KMS-11 (cell line): ENCODE data around the gene ZSCAN2.

Source experiments
- H2AFZ ChIP-seq: fragments of 200-600 bp; sonication (generic); 2 replicates; pipeline ENCODE4 v1.6.1; 2016; ENCODE audit warnings: antibody characterized with exemption, mixed run types, low read depth
- H3K27ac ChIP-seq: fragments of 200-600 bp; sonication (generic); 2 replicates; pipeline ENCODE4 v1.6.1; 2016; ENCODE audit warnings: mild to moderate bottlenecking, mixed run types
- H3K27me3 ChIP-seq: fragments of 200-600 bp; sonication (generic); 2 replicates; pipeline ENCODE4 v1.6.1; 2017; ENCODE audit warnings: mild to moderate bottlenecking, low read depth, mixed run types, moderate library complexity; ENCODE audit not compliant: insufficient read depth
- H3K36me3 ChIP-seq: fragments of 200-600 bp; sonication (generic); 2 replicates; pipeline ENCODE4 v1.6.1; 2017; ENCODE audit warnings: mild to moderate bottlenecking, mixed run types; ENCODE audit not compliant: insufficient read depth
- H3K4me1 ChIP-seq: fragments of 200-600 bp; sonication (generic); 2 replicates; pipeline ENCODE4 v1.6.1; 2016; ENCODE audit warnings: mild to moderate bottlenecking, low read depth, mixed run types; ENCODE audit not compliant: poor library complexity, severe bottlenecking
- H3K4me2 ChIP-seq: fragments of 200-600 bp; sonication (generic); 2 replicates; pipeline ENCODE4 v1.7.0; 2016; ENCODE audit warnings: mild to moderate bottlenecking, mixed run types
- H3K4me3 ChIP-seq: fragments of 200-600 bp; sonication (generic); IDR thresholded peaks from 2 replicates; pipeline ENCODE4 v1.6.1; 2017; ENCODE audit warnings: low read depth, low read length, mixed read lengths; ENCODE audit not compliant: insufficient read depth
- H3K79me2 ChIP-seq: fragments of 200-600 bp; sonication (generic); 2 replicates; pipeline ENCODE4 v1.6.1; 2016; ENCODE audit warnings: low read depth, mixed run types; ENCODE audit not compliant: insufficient read depth
- H3K9ac ChIP-seq: fragments of 200-600 bp; sonication (generic); 2 replicates; pipeline ENCODE4 v1.6.1; 2016; ENCODE audit warnings: mild to moderate bottlenecking, mixed run types
- H4K20me1 ChIP-seq: fragments of 200-600 bp; sonication (generic); 2 replicates; pipeline ENCODE4 v1.6.1; 2016; ENCODE audit warnings: mild to moderate bottlenecking, mixed run types; ENCODE audit not compliant: insufficient read depth
- TF ChIP-seq, protein P1 (sequence below): fragments of 200-600 bp; sonication (generic); conservative IDR thresholded peaks from 2 replicates; pipeline ENCODE4 v1.6.1; 2017; ENCODE audit warnings: low read depth, mild to moderate bottlenecking, antibody characterized with exemption, low read length, moderate library complexity, mixed read lengths

The ZSCAN2 gene

DNA sequence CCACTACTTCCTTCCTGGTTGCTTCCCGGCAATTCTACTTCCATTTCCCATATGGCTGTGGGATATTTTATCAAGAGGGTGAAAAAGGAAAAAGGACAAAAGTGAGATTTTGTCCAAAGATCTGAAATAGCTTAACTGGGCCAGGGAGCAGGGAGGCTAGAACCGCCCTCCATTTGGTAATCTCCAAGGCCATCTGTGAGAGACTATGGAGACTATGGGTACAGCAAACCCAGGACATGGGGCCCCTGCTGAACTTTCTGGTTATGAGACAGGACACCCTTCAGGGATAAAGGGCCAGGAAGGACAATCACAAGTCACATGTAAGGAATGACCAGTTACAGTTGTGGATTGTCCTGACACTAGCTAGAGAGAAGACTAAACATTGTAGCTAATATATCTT lies 24.3 kb downstream of the ZSCAN2 start:
- H3K27ac ChIP-seq = no peak overlapping the region
- H4K20me1 ChIP-seq = no peaks in the 10 kb centered on the region
- H3K4me2 ChIP-seq = no peak overlapping the region
- no peaks in the 10 kb centered on the region for H3K27me3 ChIP-seq
- no peaks in the 10 kb centered on the region for H3K79me2 ChIP-seq
- TF ChIP-seq, protein P1, sequence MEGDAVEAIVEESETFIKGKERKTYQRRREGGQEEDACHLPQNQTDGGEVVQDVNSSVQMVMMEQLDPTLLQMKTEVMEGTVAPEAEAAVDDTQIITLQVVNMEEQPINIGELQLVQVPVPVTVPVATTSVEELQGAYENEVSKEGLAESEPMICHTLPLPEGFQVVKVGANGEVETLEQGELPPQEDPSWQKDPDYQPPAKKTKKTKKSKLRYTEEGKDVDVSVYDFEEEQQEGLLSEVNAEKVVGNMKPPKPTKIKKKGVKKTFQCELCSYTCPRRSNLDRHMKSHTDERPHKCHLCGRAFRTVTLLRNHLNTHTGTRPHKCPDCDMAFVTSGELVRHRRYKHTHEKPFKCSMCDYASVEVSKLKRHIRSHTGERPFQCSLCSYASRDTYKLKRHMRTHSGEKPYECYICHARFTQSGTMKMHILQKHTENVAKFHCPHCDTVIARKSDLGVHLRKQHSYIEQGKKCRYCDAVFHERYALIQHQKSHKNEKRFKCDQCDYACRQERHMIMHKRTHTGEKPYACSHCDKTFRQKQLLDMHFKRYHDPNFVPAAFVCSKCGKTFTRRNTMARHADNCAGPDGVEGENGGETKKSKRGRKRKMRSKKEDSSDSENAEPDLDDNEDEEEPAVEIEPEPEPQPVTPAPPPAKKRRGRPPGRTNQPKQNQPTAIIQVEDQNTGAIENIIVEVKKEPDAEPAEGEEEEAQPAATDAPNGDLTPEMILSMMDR = no peak
- H3K36me3 ChIP-seq = no peaks in the 10 kb centered on the region
- H2AFZ ChIP-seq = no peak overlapping the region
- no peak overlapping the region for H3K9ac ChIP-seq
- no peaks in the 10 kb centered on the region for H3K4me1 ChIP-seq
- no peak overlapping the region for H3K4me3 ChIP-seq

DNA sequence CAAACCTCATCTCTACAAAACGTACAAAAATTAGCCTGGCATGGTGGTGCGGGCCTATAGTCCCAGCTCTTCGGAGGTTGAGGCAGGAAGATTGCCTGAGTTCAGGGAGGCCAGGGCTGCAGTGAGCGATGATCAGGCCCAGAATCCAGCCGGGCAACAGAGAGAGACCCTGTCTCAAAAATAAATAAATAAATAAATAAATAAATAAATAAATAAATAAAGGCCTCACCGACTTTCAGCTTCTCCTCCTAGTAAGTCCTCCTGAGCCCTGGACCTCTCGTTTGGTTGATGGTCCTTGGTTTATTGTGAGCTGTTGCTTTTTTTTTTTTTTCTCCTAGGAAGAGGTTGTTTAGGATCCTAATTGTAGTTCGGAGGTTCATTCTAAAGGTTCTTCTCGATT lies 28.2 kb downstream of the ZSCAN2 start:
- no peaks in the 10 kb centered on the region for H3K27me3 ChIP-seq

DNA sequence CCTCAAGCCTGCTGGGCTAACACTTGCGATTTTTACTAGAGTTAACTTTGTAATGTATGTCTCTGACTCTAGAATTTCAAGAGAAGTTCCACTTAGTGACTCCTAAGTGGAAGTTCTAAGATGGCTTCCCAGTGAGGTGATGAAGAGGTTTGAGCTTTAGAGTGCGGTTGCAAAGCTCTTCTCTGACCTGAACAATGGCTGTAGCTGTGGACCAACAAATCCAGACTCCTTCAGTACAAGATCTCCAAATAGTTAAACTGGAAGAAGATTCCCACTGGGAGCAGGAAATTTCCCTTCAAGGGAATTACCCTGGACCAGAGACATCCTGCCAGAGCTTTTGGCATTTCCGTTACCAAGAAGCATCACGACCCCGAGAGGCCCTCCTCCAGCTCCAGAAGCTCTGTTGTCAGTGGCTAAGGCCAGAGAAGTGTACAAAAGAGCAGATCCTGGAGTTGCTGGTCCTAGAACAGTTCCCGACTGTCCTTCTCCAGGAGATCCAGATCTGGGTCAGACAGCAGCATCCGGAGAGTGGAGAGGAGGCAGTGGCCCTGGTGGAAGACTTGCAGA lies 31.0 kb downstream of the ZSCAN2 start:
- Histone ChIP-seq H3K79me2 (no peaks in the 10 kb centered on the region; the same call in 1 of the 2 replicates), H4K20me1 (no peaks in the 10 kb centered on the region), H3K27me3 (no peaks in the 10 kb centered on the region), H3K36me3 (no peaks in the 10 kb centered on the region), H3K4me3 (no peak overlapping the region), H2AFZ (peak overlapping the region; percentile 98), H3K4me2 (peak overlapping the region; percentile 96), H3K4me1 (peaks cover 38% of the 10 kb centered on the region), H3K27ac (peak overlapping the region; percentile 53), H3K9ac (peak overlapping the region; percentile 44; the same call in 1 of the 2 replicates)
- TF ChIP-seq, protein P1 = no peak

More for the DNA sequence above, 28.2 kb downstream of the ZSCAN2 start:
- peaks cover 22% of the 10 kb centered on the region for H3K4me1 ChIP-seq
- no peaks in the 10 kb centered on the region for H3K79me2 ChIP-seq
- H3K4me3 ChIP-seq = no peak overlapping the region
- no peak overlapping the region for H3K27ac ChIP-seq
- H4K20me1 ChIP-seq = no peaks in the 10 kb centered on the region
- H3K9ac ChIP-seq = no peak overlapping the region
- H2AFZ ChIP-seq = no peak overlapping the region
- H3K36me3 ChIP-seq = no peaks in the 10 kb centered on the region
- no peak overlapping the region for H3K4me2 ChIP-seq
- TF ChIP-seq, protein P1 = no peak

DNA sequence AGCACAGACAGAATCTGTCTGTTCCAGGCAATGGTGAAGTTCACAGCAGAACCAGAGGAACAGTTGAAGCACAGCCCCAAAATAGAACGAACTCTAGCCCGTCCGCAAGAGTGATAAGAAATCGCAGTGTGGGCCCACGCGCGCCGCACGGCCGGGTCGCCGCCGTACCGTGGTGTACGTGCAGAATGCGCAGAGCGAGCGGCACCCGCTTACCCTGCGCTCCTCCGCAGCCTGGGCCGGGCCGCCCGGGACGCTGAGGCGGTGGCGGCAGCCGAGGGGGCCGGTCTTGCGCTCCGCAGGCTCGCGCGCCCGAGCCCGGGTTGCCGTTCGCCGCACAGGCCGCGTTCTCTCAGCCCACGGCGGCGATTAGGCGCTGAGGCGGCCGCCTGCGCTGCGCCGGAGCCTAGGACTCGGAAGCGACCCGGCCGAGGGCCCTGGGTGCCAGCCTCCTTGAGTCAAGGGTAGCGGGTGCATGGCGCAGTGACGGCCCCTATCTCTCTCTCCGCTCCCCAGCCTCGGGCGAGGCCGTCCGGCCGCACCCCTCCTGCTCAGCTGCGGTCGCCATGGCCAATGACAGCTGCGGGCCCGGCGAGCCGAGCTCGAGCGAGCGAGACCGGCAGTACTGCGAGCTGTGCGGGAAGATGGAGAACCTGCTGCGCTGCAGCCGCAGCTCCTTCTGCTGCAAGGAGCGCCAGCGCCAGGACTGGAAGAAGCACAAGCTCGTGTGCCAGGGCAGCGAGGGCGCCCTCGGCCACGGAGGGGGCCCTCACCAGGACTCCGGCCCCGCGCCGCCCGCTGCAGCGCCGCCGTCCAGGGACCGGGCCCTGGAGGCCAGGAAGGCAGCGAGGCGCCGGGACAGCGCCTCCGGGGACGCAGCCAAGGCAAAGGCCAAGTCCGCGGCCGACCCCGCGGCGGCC lies 32.8 kb downstream of the ZSCAN2 start:
- Histone ChIP-seq H3K4me2 (peak overlapping the region; percentile 96), H3K9ac (peak overlapping the region; percentile 16; the same call in 1 of the 2 replicates), H3K27ac (peak overlapping the region; percentile 38; the same call in 1 of the 2 replicates), H3K36me3 (no peaks in the 10 kb centered on the region), H2AFZ (peak overlapping the region; percentile 59; the same call in 1 of the 2 replicates), H3K27me3 (no peaks in the 10 kb centered on the region), H3K4me1 (peaks cover 51% of the 10 kb centered on the region), H3K4me3 (no peak overlapping the region), H3K79me2 (no peaks in the 10 kb centered on the region; the same call in 1 of the 2 replicates), H4K20me1 (no peaks in the 10 kb centered on the region)
- TF ChIP-seq, protein P1 = no peak
